Stomach smooth muscle (tissue), 2 donors: Measurements from ENCODE around the gene OR2T4.

ENCODE experiments used
- H3K27ac ChIP-seq: one replicate; pipeline ENCODE4 v1.7.0; 2013; ENCODE audit warnings: mild to moderate bottlenecking, low read length, inconsistent platforms
- H3K27me3 ChIP-seq, 2 donors: one replicate each; pipeline ENCODE4 v1.7.0; 2013; ENCODE audit warnings: low read length in 2 of 2; ENCODE audit not compliant: insufficient read depth in 2 of 2, control insufficient read depth in 1 of 2
- H3K36me3 ChIP-seq, 2 donors: one replicate each; pipeline ENCODE4 v1.7.0; 2013; ENCODE audit warnings: low read length in 2 of 2; ENCODE audit not compliant: control insufficient read depth in 2 of 2, insufficient read depth in 2 of 2
- H3K4me1 ChIP-seq: one replicate; pipeline ENCODE4 v1.7.0; 2013; ENCODE audit warnings: low read length; ENCODE audit not compliant: control insufficient read depth, insufficient read depth
- H3K4me3 ChIP-seq, 2 donors: one replicate each; pipeline ENCODE4 v1.7.0; 2013; ENCODE audit warnings: low read length in 2 of 2
- H3K9ac ChIP-seq, 2 donors: one replicate each; pipeline ENCODE4 v1.7.0; 2013; ENCODE audit warnings: low read length in 2 of 2, mild to moderate bottlenecking in 1 of 2
- H3K9me3 ChIP-seq, 2 donors: one replicate each; pipeline ENCODE4 v1.7.0; 2013; ENCODE audit warnings: low read length in 2 of 2; ENCODE audit not compliant: control insufficient read depth in 2 of 2
- donor health status: healthy.
- donor health status: Pancreatic carcinoma.

Gene OR2T4

GRCh38 chr1:248380854-248381253 lies 19.4 kb downstream of the OR2T4 start:
- Histone ChIP-seq H3K27ac (no peak overlapping the region), H3K9me3 (no peaks in the 10 kb centered on the region), H3K4me3 (no peak overlapping the region), H3K36me3 (no peaks in the 10 kb centered on the region), H3K4me1 (no peaks in the 10 kb centered on the region), H3K9ac (no peak overlapping the region), H3K27me3 (peaks cover 0 to 3% of the 10 kb centered on the region in 2 donors)

- H3K27ac ChIP-seq: no peak overlapping the region
- no peak overlapping the region for H3K9ac ChIP-seq
- H3K4me1 ChIP-seq: no peaks in the 10 kb centered on the region
- no peaks in the 10 kb centered on the region for H3K36me3 ChIP-seq
- H3K27me3 ChIP-seq: peaks cover 0 to 3% of the 10 kb centered on the region in 2 donors
- no peaks in the 10 kb centered on the region for H3K9me3 ChIP-seq
- no peak overlapping the region for H3K4me3 ChIP-seq
These were observed 27.0 kb downstream of the OR2T4 start for GRCh38 chr1:248388426-248388825.

- Histone ChIP-seq H3K36me3 (no peaks in the 10 kb centered on the region), H3K27ac (no peak overlapping the region), H3K9ac (no peak overlapping the region), H3K4me1 (no peaks in the 10 kb centered on the region), H3K27me3 (no peaks in the 10 kb centered on the region), H3K4me3 (no peak overlapping the region), H3K9me3 (no peaks in the 10 kb centered on the region)
These were observed 31.6 kb downstream of the OR2T4 start for GRCh38 chr1:248393050-248393449.

DNA sequence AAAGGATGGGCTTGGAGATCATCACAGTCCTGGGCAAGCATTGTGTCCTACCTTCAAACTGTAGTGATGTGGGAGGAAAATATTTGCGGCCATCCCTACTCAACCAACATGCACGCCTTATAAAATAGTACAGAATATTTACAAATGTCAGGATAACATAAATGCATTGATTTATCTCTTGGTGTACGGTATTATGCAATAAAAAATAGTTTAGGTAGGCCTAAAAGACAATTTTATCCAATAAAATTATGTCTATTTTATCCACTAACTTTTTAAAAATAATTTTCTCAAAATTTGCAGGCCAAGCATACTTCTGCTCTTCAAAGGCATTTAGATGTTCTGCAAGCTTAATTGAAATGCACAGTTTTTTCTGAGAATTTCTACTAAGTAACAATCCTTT lies 41.3 kb downstream of the OR2T4 start, which contains the start of gene OR2T1:
Gene OR2T1 (plus strand): TSS at position 301 of the 400 bp plus-strand sequence. CDS start 3,100 bp downstream, outside the sequence.
- H3K4me3 ChIP-seq: no peak within 1 kb of the TSS
- no peak within 1 kb of the TSS for H3K9ac ChIP-seq
- H3K27me3 ChIP-seq: no peaks in the 10 kb centered on the region
- H3K4me1 ChIP-seq: no peaks in the 10 kb centered on the region
- no peaks in the 10 kb centered on the region for H3K9me3 ChIP-seq
- no peaks in the 10 kb centered on the region for H3K36me3 ChIP-seq
- H3K27ac ChIP-seq: no peak within 1 kb of the TSS

DNA sequence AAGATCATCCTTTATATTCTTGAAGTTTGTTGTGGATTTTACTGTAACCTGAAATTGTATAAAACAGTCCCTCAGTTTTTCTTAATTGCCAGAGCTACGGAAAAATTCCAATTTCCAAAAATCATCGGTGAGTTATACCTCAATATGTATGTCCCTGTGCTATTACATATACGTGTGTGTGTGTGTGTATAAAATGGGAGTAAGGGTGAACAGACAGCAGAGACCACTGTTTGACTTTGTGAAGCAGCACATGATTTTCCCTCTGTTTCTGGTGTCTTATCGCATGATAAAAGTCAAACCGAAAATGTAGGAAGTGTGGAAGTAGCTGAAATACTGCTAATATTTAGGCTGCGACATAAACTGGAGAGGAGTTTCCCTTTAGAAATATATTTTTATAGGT lies 42.6 kb downstream of the OR2T4 start:
- H3K27ac ChIP-seq: no peak overlapping the region
- H3K4me1 ChIP-seq: no peaks in the 10 kb centered on the region
- no peak overlapping the region for H3K9ac ChIP-seq
- no peak overlapping the region for H3K4me3 ChIP-seq
- no peaks in the 10 kb centered on the region for H3K36me3 ChIP-seq
- no peaks in the 10 kb centered on the region for H3K27me3 ChIP-seq
- no peaks in the 10 kb centered on the region for H3K9me3 ChIP-seq

DNA sequence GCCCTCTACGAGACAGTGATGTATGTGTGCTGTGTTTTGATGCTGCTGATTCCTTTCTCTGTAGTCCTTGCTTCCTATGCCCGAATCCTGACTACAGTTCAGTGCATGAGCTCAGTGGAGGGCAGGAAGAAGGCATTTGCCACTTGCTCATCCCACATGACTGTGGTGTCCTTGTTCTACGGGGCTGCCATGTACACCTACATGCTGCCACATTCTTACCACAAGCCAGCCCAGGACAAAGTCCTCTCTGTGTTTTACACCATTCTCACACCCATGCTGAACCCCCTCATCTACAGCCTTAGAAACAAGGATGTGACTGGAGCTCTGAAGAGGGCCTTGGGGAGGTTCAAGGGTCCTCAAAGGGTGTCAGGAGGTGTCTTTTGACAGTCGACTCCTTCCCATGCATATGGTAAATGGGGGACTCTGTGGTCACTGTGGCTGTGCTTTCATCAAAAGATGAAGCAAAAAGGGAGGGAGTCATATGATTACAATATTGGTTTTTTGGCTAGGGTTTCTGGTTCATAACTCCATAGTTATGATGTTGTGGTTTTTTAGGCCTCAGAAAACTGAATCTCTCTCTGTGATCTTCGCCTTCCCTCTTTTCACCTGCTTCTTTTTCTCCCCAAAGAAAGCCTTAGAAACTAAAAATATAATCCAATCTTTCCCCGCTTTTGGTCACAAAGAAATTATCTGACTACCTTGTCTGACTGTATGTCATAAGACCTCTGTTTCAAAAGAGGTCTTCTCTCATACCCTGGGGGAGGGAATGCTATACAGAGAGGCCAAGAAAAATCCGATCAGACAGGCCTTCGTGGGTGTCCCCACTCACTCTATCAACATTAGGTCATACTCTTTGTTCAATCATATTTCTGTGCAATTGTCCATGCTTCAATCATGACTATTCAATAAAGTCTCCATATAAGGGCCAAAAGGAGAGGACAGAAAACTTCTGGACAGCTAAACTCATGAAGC lies 45.5 kb downstream of the OR2T4 start:
- no peak overlapping the region for H3K9ac ChIP-seq
- no peaks in the 10 kb centered on the region for H3K4me1 ChIP-seq
- no peaks in the 10 kb centered on the region for H3K36me3 ChIP-seq
- H3K4me3 ChIP-seq: no peak overlapping the region
- no peaks in the 10 kb centered on the region for H3K27me3 ChIP-seq
- H3K27ac ChIP-seq: no peak overlapping the region
- H3K9me3 ChIP-seq: peaks cover 2 to 4% of the 10 kb centered on the region in 2 donors
